Measurements from ENCODE around the gene TERF2IP. TPM values are rescaled to one million over a fixed set of nuclear protein-coding genes. Genes with fewer than 3 reads are reported as not detected.

Gene TERF2IP
- total and polyA plus RNA-seq, 2 of the 13 experiments (the other 11 are each of a cell fraction or from before 2014, with no cell fraction given): 26.4 to 50.2 TPM

GRCh38 chr16:75647492-75648264, at the start of gene TERF2IP, which contains the start of gene KARS1 (continued):
- TF ChIP-seq, protein P1, sequence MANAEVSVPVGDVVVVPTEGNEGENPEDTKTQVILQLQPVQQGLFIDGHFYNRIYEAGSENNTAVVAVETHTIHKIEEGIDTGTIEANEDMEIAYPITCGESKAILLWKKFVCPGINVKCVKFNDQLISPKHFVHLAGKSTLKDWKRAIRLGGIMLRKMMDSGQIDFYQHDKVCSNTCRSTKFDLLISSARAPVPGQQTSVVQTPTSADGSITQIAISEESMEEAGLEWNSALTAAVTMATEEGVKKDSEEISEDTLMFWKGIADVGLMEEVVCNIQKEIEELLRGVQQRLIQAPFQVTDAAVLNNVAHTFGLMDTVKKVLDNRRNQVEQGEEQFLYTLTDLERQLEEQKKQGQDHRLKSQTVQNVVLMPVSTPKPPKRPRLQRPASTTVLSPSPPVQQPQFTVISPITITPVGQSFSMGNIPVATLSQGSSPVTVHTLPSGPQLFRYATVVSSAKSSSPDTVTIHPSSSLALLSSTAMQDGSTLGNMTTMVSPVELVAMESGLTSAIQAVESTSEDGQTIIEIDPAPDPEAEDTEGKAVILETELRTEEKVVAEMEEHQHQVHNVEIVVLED (CRISPR knock-in tag; IDR thresholded peaks at IDR 0.05; ENCODE audit: borderline replicate concordance): peak; percentile 81
- TF ChIP-seq RFX3 (CRISPR knock-in tag; IDR thresholded peaks at IDR 0.05) (no peak), AKAP8 (CRISPR knock-in tag; IDR thresholded peaks at IDR 0.05) (peak; percentile 65; the same call in 1 of the 2 replicates), ZNF672 (CRISPR knock-in tag; IDR thresholded peaks at IDR 0.05) (no peak), ZNF136 (CRISPR knock-in tag; IDR thresholded peaks at IDR 0.05; ENCODE audit: low read depth) (peak; percentile 69; the same call in 1 of the 2 replicates), GABPB1 (CRISPR knock-in tag; IDR thresholded peaks at IDR 0.05) (peak; percentile 99), SP2 (CRISPR knock-in tag; IDR thresholded peaks at IDR 0.05) (peak; percentile 78), ZNF776 (CRISPR knock-in tag; IDR thresholded peaks at IDR 0.05) (peak; percentile 41), NR2C2 (CRISPR knock-in tag; IDR thresholded peaks at IDR 0.05; ENCODE audit: borderline replicate concordance) (peak; percentile 100), PTBP1 (IDR thresholded peaks at IDR 0.05; ENCODE audit: low read depth, low read length, poor library complexity, severe bottlenecking) (peak; percentile 35), RCOR2 (CRISPR knock-in tag; IDR thresholded peaks at IDR 0.05) (0 out of 2 replicates have a peak, but pooled peaks have one; percentile 20), IKZF4 (CRISPR knock-in tag; IDR thresholded peaks at IDR 0.05; ENCODE audit: borderline replicate concordance, low read depth, not compliant biosample characterization) (peak; percentile 59), ZNF816 (CRISPR knock-in tag; IDR thresholded peaks at IDR 0.05; ENCODE audit: borderline replicate concordance) (peak; percentile 81; the same call in 1 of the 2 replicates), KLF11 (CRISPR knock-in tag; IDR thresholded peaks at IDR 0.05) (peak; percentile 50; the same call in 1 of the 2 replicates), NFE2 (CRISPR knock-in tag; IDR thresholded peaks at IDR 0.05) (no peak; the same call in 1 of the 2 replicates)
- TF ChIP-seq, protein P2, sequence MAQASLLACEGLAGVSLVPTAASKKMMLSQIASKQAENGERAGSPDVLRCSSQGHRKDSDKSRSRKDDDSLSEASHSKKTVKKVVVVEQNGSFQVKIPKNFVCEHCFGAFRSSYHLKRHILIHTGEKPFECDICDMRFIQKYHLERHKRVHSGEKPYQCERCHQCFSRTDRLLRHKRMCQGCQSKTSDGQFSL (CRISPR knock-in tag; IDR thresholded peaks at IDR 0.05): no peak
- TF ChIP-seq, protein P3, sequence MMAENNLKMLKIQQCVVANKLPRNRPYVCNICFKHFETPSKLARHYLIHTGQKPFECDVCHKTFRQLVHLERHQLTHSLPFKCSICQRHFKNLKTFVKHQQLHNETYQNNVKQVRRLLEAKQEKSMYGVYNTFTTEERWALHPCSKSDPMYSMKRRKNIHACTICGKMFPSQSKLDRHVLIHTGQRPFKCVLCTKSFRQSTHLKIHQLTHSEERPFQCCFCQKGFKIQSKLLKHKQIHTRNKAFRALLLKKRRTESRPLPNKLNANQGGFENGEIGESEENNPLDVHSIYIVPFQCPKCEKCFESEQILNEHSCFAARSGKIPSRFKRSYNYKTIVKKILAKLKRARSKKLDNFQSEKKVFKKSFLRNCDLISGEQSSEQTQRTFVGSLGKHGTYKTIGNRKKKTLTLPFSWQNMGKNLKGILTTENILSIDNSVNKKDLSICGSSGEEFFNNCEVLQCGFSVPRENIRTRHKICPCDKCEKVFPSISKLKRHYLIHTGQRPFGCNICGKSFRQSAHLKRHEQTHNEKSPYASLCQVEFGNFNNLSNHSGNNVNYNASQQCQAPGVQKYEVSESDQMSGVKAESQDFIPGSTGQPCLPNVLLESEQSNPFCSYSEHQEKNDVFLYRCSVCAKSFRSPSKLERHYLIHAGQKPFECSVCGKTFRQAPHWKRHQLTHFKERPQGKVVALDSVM (CRISPR knock-in tag; IDR thresholded peaks at IDR 0.05): peak; percentile 67
- TF ChIP-seq, protein P4, sequence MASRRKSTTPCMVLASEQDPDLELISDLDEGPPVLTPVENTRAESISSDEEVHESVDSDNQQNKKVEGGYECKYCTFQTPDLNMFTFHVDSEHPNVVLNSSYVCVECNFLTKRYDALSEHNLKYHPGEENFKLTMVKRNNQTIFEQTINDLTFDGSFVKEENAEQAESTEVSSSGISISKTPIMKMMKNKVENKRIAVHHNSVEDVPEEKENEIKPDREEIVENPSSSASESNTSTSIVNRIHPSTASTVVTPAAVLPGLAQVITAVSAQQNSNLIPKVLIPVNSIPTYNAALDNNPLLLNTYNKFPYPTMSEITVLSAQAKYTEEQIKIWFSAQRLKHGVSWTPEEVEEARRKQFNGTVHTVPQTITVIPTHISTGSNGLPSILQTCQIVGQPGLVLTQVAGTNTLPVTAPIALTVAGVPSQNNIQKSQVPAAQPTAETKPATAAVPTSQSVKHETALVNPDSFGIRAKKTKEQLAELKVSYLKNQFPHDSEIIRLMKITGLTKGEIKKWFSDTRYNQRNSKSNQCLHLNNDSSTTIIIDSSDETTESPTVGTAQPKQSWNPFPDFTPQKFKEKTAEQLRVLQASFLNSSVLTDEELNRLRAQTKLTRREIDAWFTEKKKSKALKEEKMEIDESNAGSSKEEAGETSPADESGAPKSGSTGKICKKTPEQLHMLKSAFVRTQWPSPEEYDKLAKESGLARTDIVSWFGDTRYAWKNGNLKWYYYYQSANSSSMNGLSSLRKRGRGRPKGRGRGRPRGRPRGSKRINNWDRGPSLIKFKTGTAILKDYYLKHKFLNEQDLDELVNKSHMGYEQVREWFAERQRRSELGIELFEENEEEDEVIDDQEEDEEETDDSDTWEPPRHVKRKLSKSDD (CRISPR knock-in tag; IDR thresholded peaks at IDR 0.05; ENCODE audit: low read depth): peak; percentile 29
- TF ChIP-seq, protein P5, sequence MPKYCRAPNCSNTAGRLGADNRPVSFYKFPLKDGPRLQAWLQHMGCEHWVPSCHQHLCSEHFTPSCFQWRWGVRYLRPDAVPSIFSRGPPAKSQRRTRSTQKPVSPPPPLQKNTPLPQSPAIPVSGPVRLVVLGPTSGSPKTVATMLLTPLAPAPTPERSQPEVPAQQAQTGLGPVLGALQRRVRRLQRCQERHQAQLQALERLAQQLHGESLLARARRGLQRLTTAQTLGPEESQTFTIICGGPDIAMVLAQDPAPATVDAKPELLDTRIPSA (CRISPR knock-in tag; IDR thresholded peaks at IDR 0.05; ENCODE audit: borderline replicate concordance): peak; percentile 96
- TF ChIP-seq, protein P6, sequence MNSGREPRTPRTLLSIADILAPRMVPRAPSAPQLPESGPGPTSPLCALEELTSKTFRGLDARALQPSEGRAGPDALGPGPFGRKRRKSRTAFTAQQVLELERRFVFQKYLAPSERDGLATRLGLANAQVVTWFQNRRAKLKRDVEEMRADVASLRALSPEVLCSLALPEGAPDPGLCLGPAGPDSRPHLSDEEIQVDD (CRISPR knock-in tag; IDR thresholded peaks at IDR 0.05; ENCODE audit: borderline replicate concordance): peak; percentile 86; the same call in 1 of the 2 replicates

All from HepG2 (cell line).